GM23338 (cell line): ENCODE results near the gene ASRGL1. TPM values are rescaled to one million over a fixed set of nuclear protein-coding genes. Genes with fewer than 3 reads are reported as not detected.

ENCODE experiments used
- ATAC-seq: fragments of 200-7000 bp; cut with Tn5 transposase; 3 replicates; pipeline ENCODE4 v1.9.1; 2020
- DNase-seq: peaks from one replicate; pipeline ENCODE4 v3.0.0-alpha.2; 2015; ENCODE audit warnings: low spot score
- H2AFZ ChIP-seq: fragments of 200-600 bp; sonication (generic); 2 replicates; pipeline ENCODE4 v1.8.0; 2016; ENCODE audit warnings: antibody characterized with exemption, mild to moderate bottlenecking, moderate library complexity
- H3F3A ChIP-seq: fragments of 200-600 bp; sonication (generic); replicated peaks from 2 replicates; pipeline ENCODE4 v1.8.0; 2017; ENCODE audit warnings: antibody characterized with exemption, mixed run types, low read depth
- H3K27ac ChIP-seq: fragments of 200-600 bp; sonication (generic); 2 replicates; pipeline ENCODE4 v1.6.1; 2016; ENCODE audit warnings: low read depth
- H3K27me3 ChIP-seq: fragments of 200-600 bp; sonication (generic); 2 replicates; pipeline ENCODE4 v1.8.0; 2016; ENCODE audit warnings: mild to moderate bottlenecking, mixed run types, moderate library complexity; ENCODE audit not compliant: insufficient read depth
- H3K36me3 ChIP-seq: fragments of 200-600 bp; sonication (generic); 2 replicates; pipeline ENCODE4 v1.8.0; 2016; ENCODE audit warnings: mild to moderate bottlenecking; ENCODE audit not compliant: insufficient read depth
- H3K4me1 ChIP-seq: fragments of 200-600 bp; sonication (generic); 2 replicates; pipeline ENCODE4 v1.8.0; 2016; ENCODE audit warnings: mild to moderate bottlenecking, moderate library complexity; ENCODE audit not compliant: insufficient read depth
- H3K4me2 ChIP-seq: fragments of 200-600 bp; sonication (generic); 2 replicates; pipeline ENCODE4 v1.7.1; 2017; ENCODE audit warnings: mixed run types
- H3K4me3 ChIP-seq: fragments of 200-600 bp; sonication (generic); 2 replicates; pipeline ENCODE4 v1.6.1; 2016; ENCODE audit warnings: mixed run types
- H3K79me2 ChIP-seq: fragments of 200-600 bp; sonication (generic); replicated peaks from 2 replicates; pipeline ENCODE4 v1.8.0; 2017; ENCODE audit warnings: mild to moderate bottlenecking; ENCODE audit not compliant: insufficient read depth
- H3K9me2 ChIP-seq: fragments of 200-600 bp; sonication (generic); 2 replicates; pipeline ENCODE4 v1.8.0; 2017; ENCODE audit not compliant: insufficient read depth
- H4K20me1 ChIP-seq: fragments of 200-600 bp; sonication (generic); replicated peaks from 2 replicates; pipeline ENCODE4 v1.8.0; 2017; ENCODE audit warnings: mild to moderate bottlenecking; ENCODE audit not compliant: insufficient read depth
- H3K27ac Mint-ChIP-seq: 2 replicates; pipeline ENCODE4 v1.8.0; 2020; ENCODE audit warnings: inconsistent platforms, mild to moderate bottlenecking, moderate library complexity, mixed read lengths
- H3K27me3 Mint-ChIP-seq: 3 replicates; pipeline ENCODE4 v1.8.0; 2022; ENCODE audit warnings: low read depth, mild to moderate bottlenecking, moderate library complexity, mixed read lengths, inconsistent platforms; ENCODE audit not compliant: insufficient read depth, poor library complexity
- H3K36me3 Mint-ChIP-seq: 3 replicates; pipeline ENCODE4 v1.8.0; 2021; ENCODE audit warnings: low read depth, mild to moderate bottlenecking, inconsistent platforms, moderate library complexity, mixed read lengths
- H3K4me1 Mint-ChIP-seq: 3 replicates; pipeline ENCODE4 v1.8.0; 2020; ENCODE audit warnings: mild to moderate bottlenecking, inconsistent platforms, mixed read lengths
- H3K4me3 Mint-ChIP-seq: 3 replicates; pipeline ENCODE4 v1.8.0; 2021; ENCODE audit warnings: moderate library complexity, mild to moderate bottlenecking, inconsistent platforms, mixed read lengths
- H3K9me3 Mint-ChIP-seq: 3 replicates; pipeline ENCODE4 v1.8.0; 2020; ENCODE audit warnings: moderate library complexity, mild to moderate bottlenecking, inconsistent platforms, mixed read lengths
- CREB1 ChIP-seq: fragments of 250-450 bp; sonication (Bioruptor Pico); IDR thresholded peaks from 2 replicates; pipeline ENCODE4 v1.5.0; 2020; ENCODE audit warnings: low read depth, mild to moderate bottlenecking, moderate library complexity
- CTCF ChIP-seq, 2 experiments: fragments of 200-600 bp in 1 of 2; sonication (generic) in 1 of 2; conservative IDR thresholded peaks; 2 replicates each; pipeline versions ENCODE4 v1.5.1 to v1.6.1; 2016 to 2017; ENCODE audit warnings: antibody characterized with exemption in 2 of 2, low read depth in 2 of 2, mild to moderate bottlenecking in 2 of 2, moderate library complexity in 1 of 2
- EZH2 ChIP-seq: fragments of 200-600 bp; sonication (generic); IDR thresholded peaks from one replicate; pipeline ENCODE4 v1.8.0; 2017; ENCODE audit warnings: antibody characterized with exemption, mild to moderate bottlenecking, low read depth; ENCODE audit not compliant: unreplicated experiment
- EZH2phosphoT487 ChIP-seq: fragments of 200-600 bp; sonication (generic); IDR thresholded peaks from one replicate; pipeline ENCODE4 v1.8.1; 2018; ENCODE audit warnings: antibody characterized with exemption; ENCODE audit not compliant: unreplicated experiment
- JUNB ChIP-seq: IDR thresholded peaks from one replicate; pipeline ENCODE4 v1.6.1; 2016; ENCODE audit warnings: antibody characterized with exemption; ENCODE audit not compliant: unreplicated experiment
- NANOG ChIP-seq: IDR thresholded peaks from 2 replicates; pipeline ENCODE4 v1.6.1; 2016; ENCODE audit warnings: antibody characterized with exemption, borderline replicate concordance
- POLR2AphosphoS5 ChIP-seq: IDR thresholded peaks from 2 replicates; pipeline ENCODE4 v1.6.1; 2016; ENCODE audit warnings: antibody characterized with exemption, low read depth
- REST ChIP-seq: IDR thresholded peaks from one replicate; pipeline ENCODE4 v1.6.1; 2018; ENCODE audit warnings: antibody characterized with exemption; ENCODE audit not compliant: unreplicated experiment
- STAT1 ChIP-seq: IDR thresholded peaks from one replicate; pipeline ENCODE4 v1.6.1; 2016; ENCODE audit warnings: antibody characterized with exemption; ENCODE audit not compliant: unreplicated experiment
- ZNF114 ChIP-seq: fragments of 250-450 bp; sonication (Bioruptor Pico); IDR thresholded peaks from 2 replicates; pipeline ENCODE4 v1.5.0; 2020; ENCODE audit warnings: mild to moderate bottlenecking, moderate library complexity
- ZNF331 ChIP-seq: fragments of 250-450 bp; sonication (Bioruptor Pico); IDR thresholded peaks from 2 replicates; pipeline ENCODE4 v1.5.0; 2020; ENCODE audit warnings: low read depth, mild to moderate bottlenecking, moderate library complexity
- polyA plus RNA-seq: library from polyadenylated mRNA; unstranded; fragments of >200 nt; fragmentation: Nextera tagmentation; extraction: Ambion mirVana; gene quantifications from 2 replicates; pipeline ENCODE4 v1.2.1, GENCODE V29; 2016
- total RNA-seq: library from RNA; depleted of rRNA; stranded (reverse); fragments of >200 nt; shearing (Covaris generic); gene quantifications from 2 replicates; pipeline ENCODE4 v1.2.3, GENCODE V29; 2014
- TF ChIP-seq, protein P1 (sequence below): IDR thresholded peaks from 2 replicates; pipeline ENCODE4 v1.6.1; 2016; ENCODE audit warnings: antibody characterized with exemption
- TF ChIP-seq, protein P2 (sequence below): fragments of 250-450 bp; sonication (Bioruptor Pico); IDR thresholded peaks from 2 replicates; pipeline ENCODE4 v1.5.0; 2020; ENCODE audit warnings: mild to moderate bottlenecking, moderate library complexity

ASRGL1 gene
- total and polyA plus RNA-seq, 2 experiments from 2014 or later = 32.9 to 50.3 TPM

DNA sequence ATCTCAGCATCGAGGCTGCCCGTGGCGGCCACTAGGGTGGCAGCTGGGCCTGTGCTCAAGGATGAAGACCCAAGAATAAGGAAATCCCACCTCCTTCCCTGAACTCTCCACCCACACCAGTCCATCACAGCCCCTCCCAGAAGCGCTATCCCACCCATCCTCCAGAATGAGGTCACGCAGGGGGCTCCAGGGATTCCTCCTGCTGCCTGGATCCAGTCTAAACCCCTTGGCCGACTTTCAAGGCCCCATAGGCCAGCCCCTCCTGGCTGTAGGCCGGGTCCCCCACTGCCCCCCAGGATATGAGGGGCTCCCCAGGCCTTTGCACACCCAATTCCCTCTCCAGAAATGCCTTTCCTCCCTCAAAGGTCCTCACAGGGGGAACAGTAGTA, 62.6 kb downstream of the ASRGL1 start:
- no peaks in the 10 kb centered on the region for H3K36me3 Mint-ChIP-seq
- H3K4me1 Mint-ChIP-seq = peaks cover 37% of the 10 kb centered on the region
- Histone ChIP-seq H2AFZ (no peak overlapping the region), H3K4me1 (peaks cover 8% of the 10 kb centered on the region), H4K20me1 (no peaks in the 10 kb centered on the region), H3F3A (no peaks in the 10 kb centered on the region), H3K4me2 (no peak overlapping the region), H3K36me3 (no peaks in the 10 kb centered on the region), H3K4me3 (no peak overlapping the region), H3K9me2 (no peaks in the 10 kb centered on the region), H3K79me2 (no peaks in the 10 kb centered on the region), H3K27me3 (no peaks in the 10 kb centered on the region), H3K27ac (no peak overlapping the region)
- no peak overlapping the region for H3K4me3 Mint-ChIP-seq
- no peak overlapping the region for H3K27ac Mint-ChIP-seq
- DNase-seq (no peak), ATAC-seq (no peak)
- H3K27me3 Mint-ChIP-seq = peaks cover 14% of the 10 kb centered on the region
- TF ChIP-seq, protein P1, sequence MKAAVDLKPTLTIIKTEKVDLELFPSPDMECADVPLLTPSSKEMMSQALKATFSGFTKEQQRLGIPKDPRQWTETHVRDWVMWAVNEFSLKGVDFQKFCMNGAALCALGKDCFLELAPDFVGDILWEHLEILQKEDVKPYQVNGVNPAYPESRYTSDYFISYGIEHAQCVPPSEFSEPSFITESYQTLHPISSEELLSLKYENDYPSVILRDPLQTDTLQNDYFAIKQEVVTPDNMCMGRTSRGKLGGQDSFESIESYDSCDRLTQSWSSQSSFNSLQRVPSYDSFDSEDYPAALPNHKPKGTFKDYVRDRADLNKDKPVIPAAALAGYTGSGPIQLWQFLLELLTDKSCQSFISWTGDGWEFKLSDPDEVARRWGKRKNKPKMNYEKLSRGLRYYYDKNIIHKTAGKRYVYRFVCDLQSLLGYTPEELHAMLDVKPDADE = no peak
- no peak for TF ChIP-seq NANOG
- TF ChIP-seq, protein P2, sequence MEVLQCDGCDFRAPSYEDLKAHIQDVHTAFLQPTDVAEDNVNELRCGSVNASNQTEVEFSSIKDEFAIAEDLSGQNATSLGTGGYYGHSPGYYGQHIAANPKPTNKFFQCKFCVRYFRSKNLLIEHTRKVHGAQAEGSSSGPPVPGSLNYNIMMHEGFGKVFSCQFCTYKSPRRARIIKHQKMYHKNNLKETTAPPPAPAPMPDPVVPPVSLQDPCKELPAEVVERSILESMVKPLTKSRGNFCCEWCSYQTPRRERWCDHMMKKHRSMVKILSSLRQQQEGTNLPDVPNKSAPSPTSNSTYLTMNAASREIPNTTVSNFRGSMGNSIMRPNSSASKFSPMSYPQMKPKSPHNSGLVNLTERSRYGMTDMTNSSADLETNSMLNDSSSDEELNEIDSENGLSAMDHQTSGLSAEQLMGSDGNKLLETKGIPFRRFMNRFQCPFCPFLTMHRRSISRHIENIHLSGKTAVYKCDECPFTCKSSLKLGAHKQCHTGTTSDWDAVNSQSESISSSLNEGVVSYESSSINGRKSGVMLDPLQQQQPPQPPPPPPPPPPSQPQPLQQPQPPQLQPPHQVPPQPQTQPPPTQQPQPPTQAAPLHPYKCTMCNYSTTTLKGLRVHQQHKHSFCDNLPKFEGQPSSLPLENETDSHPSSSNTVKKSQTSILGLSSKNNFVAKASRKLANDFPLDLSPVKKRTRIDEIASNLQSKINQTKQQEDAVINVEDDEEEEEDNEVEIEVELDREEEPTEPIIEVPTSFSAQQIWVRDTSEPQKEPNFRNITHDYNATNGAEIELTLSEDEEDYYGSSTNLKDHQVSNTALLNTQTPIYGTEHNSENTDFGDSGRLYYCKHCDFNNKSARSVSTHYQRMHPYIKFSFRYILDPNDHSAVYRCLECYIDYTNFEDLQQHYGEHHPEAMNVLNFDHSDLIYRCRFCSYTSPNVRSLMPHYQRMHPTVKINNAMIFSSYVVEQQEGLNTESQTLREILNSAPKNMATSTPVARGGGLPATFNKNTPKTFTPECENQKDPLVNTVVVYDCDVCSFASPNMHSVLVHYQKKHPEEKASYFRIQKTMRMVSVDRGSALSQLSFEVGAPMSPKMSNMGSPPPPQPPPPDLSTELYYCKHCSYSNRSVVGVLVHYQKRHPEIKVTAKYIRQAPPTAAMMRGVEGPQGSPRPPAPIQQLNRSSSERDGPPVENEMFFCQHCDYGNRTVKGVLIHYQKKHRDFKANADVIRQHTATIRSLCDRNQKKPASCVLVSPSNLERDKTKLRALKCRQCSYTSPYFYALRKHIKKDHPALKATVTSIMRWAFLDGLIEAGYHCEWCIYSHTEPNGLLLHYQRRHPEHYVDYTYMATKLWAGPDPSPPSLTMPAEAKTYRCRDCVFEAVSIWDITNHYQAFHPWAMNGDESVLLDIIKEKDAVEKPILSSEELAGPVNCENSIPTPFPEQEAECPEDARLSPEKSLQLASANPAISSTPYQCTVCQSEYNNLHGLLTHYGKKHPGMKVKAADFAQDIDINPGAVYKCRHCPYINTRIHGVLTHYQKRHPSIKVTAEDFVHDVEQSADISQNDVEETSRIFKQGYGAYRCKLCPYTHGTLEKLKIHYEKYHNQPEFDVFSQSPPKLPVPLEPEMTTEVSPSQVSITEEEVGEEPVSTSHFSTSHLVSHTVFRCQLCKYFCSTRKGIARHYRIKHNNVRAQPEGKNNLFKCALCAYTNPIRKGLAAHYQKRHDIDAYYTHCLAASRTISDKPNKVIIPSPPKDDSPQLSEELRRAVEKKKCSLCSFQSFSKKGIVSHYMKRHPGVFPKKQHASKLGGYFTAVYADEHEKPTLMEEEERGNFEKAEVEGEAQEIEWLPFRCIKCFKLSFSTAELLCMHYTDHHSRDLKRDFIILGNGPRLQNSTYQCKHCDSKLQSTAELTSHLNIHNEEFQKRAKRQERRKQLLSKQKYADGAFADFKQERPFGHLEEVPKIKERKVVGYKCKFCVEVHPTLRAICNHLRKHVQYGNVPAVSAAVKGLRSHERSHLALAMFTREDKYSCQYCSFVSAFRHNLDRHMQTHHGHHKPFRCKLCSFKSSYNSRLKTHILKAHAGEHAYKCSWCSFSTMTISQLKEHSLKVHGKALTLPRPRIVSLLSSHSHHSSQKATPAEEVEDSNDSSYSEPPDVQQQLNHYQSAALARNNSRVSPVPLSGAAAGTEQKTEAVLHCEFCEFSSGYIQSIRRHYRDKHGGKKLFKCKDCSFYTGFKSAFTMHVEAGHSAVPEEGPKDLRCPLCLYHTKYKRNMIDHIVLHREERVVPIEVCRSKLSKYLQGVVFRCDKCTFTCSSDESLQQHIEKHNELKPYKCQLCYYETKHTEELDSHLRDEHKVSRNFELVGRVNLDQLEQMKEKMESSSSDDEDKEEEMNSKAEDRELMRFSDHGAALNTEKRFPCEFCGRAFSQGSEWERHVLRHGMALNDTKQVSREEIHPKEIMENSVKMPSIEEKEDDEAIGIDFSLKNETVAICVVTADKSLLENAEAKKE = no peak
- TF ChIP-seq REST = no peak
- TF ChIP-seq ZNF331 = no peak
- TF ChIP-seq POLR2AphosphoS5 = no peak
- TF ChIP-seq EZH2 = no peak
- no peak for TF ChIP-seq CREB1
- no peak for TF ChIP-seq STAT1
- TF ChIP-seq ZNF114 (CRISPR knock-in tag) = no peak
- TF ChIP-seq CTCF (conservative IDR thresholded peaks at IDR 0.05; ENCODE audit: low read depth in 2 of 2) = no peak
- TF ChIP-seq EZH2phosphoT487 = no peak
- no peak for TF ChIP-seq JUNB
- H3K9me3 Mint-ChIP-seq = no peaks in the 10 kb centered on the region
